Tibial nerve (tissue), 4 donors: ENCODE data around the gene PKLR.

Source experiments
- CTCF ChIP-seq, 5 experiments: fragments of 200-600 bp in 3 of 5; fragments of 450-650 bp in 2 of 5; sonication (generic) in 3 of 5; IDR thresholded peaks; one replicate each; pipeline ENCODE4 v1.5.1; 2016 to 2019; ENCODE audit warnings: antibody characterized with exemption in 5 of 5, mild to moderate bottlenecking in 3 of 5, moderate library complexity in 2 of 5
- EP300 ChIP-seq, 2 donors: sonication (generic); formaldehyde crosslinking; IDR thresholded peaks; one replicate each; pipeline ENCODE4 v1.6.1; 2017; ENCODE audit warnings: antibody characterized with exemption in 2 of 2, mild to moderate bottlenecking in 1 of 2
- POLR2A ChIP-seq, 2 donors: fragments of 450-650 bp; IDR thresholded peaks; one replicate each; pipeline ENCODE4 v1.6.1; 2017; ENCODE audit warnings: antibody characterized with exemption in 2 of 2, mild to moderate bottlenecking in 2 of 2, moderate library complexity in 2 of 2

- no peak for TF ChIP-seq POLR2A (IDR thresholded peaks at IDR 0.05)
- TF ChIP-seq CTCF (IDR thresholded peaks at IDR 0.05): no peak
- no peak for TF ChIP-seq EP300 (IDR thresholded peaks at IDR 0.05)
Observed at GRCh38 chr1:155301342-155301841, at the start of gene PKLR.
